IMR-90 (cell line): ENCODE results near the gene PALLD. TPM values are rescaled to one million over a fixed set of nuclear protein-coding genes. Genes with fewer than 3 reads are reported as not detected.
A peak's percentile ranks its signal among the peaks of the same experiment; 100 is the strongest.

ENCODE experiments used
- ATAC-seq: fragments of 200-7000 bp; cut with Tn5 transposase; 2 replicates; pipeline ENCODE4 v1.9.1; 2020; ENCODE audit warnings: low read depth, mild to moderate bottlenecking, moderate library complexity
- BruUV-seq: library from RNA; stranded (reverse); fragments of 400-500 nt; replicated peaks from 2 replicates; lab custom pipeline; 2021; lab: Mats Ljungman, UMichigan
- CTCF ChIA-PET: fragments of 300-600 bp; formaldehyde crosslinking; extraction: SDS; loops from one replicate; lab custom pipeline; 2021; ENCODE audit warnings: antibody characterized with exemption; lab: Yijun Ruan, JAX
- POLR2A ChIA-PET: fragments of 300-600 bp; sonication (Branson Sonifier 250); formaldehyde crosslinking; loops from one replicate; lab custom pipeline; 2022; ENCODE audit warnings: antibody characterized with exemption; ENCODE audit not compliant: unreplicated experiment; lab: Charles Lee
- DNase-seq: peaks from one replicate; pipeline ENCODE4 v3.0.0; 2013
- H2AFZ ChIP-seq: replicated peaks from 2 replicates; pipeline ENCODE3; 2013; ENCODE audit warnings: low read length, mild to moderate bottlenecking; ENCODE audit not compliant: poor library complexity
- H2AK5ac ChIP-seq: 2 replicates; pipeline ENCODE4 v1.6.1; 2013; ENCODE audit warnings: low read depth, low read length, inconsistent platforms
- H2AK9ac ChIP-seq: replicated peaks from 2 replicates; pipeline ENCODE3; 2013; ENCODE audit warnings: mild to moderate bottlenecking, low read depth, low read length, moderate library complexity; ENCODE audit not compliant: poor library complexity
- H2BK120ac ChIP-seq: 2 replicates; pipeline ENCODE4 v1.6.1; 2013; ENCODE audit warnings: low read depth, low read length, inconsistent platforms
- H2BK15ac ChIP-seq: 3 replicates; pipeline ENCODE4 v1.6.1; 2013; ENCODE audit warnings: low read depth, low read length, inconsistent platforms
- H2BK20ac ChIP-seq: 2 replicates; pipeline ENCODE4 v1.6.1; 2013; ENCODE audit warnings: low read depth, mild to moderate bottlenecking, inconsistent platforms, low read length, moderate library complexity
- H2BK5ac ChIP-seq: 2 replicates; pipeline ENCODE4 v1.6.1; 2013; ENCODE audit warnings: mild to moderate bottlenecking, low read depth, low read length, inconsistent platforms; ENCODE audit not compliant: poor library complexity, severe bottlenecking
- H3K14ac ChIP-seq: replicated peaks from 2 replicates; pipeline ENCODE4 v1.6.1; 2013; ENCODE audit warnings: low read depth, low read length, inconsistent platforms
- H3K18ac ChIP-seq: 2 replicates; pipeline ENCODE4 v1.6.1; 2013; ENCODE audit warnings: low read depth, low read length, control low read depth
- H3K23ac ChIP-seq: 2 replicates; pipeline ENCODE4 v1.6.1; 2013; ENCODE audit warnings: low read depth, low read length, inconsistent platforms
- H3K27ac ChIP-seq: 2 replicates; pipeline ENCODE4 v1.5.1; 2013; ENCODE audit warnings: mild to moderate bottlenecking, control low read depth, low read length; ENCODE audit not compliant: insufficient read depth
- H3K27me3 ChIP-seq: 2 replicates; pipeline ENCODE4 v1.6.1; 2013; ENCODE audit warnings: low read length; ENCODE audit not compliant: control insufficient read depth, insufficient read depth
- H3K36me3 ChIP-seq: 2 replicates; pipeline ENCODE4 v1.6.1; 2013; ENCODE audit warnings: low read length, mixed read lengths; ENCODE audit not compliant: control insufficient read depth, insufficient read depth
- H3K4ac ChIP-seq: 2 replicates; pipeline ENCODE4 v1.6.1; 2013; ENCODE audit warnings: low read depth, low read length, inconsistent platforms
- H3K4me1 ChIP-seq: 2 replicates; pipeline ENCODE4 v1.6.1; 2013; ENCODE audit warnings: low read length, mixed read lengths; ENCODE audit not compliant: control insufficient read depth, insufficient read depth
- H3K4me2 ChIP-seq: 2 replicates; pipeline ENCODE4 v1.6.1; 2013; ENCODE audit warnings: low read depth, mild to moderate bottlenecking, control low read depth, low read length, moderate library complexity
- H3K4me3 ChIP-seq: 2 replicates; pipeline ENCODE4 v1.5.1; 2013; ENCODE audit warnings: low read depth, mild to moderate bottlenecking, control low read depth, low read length, moderate library complexity; ENCODE audit not compliant: insufficient read depth
- H3K56ac ChIP-seq: 2 replicates; pipeline ENCODE4 v1.6.1; 2013; ENCODE audit warnings: low read length, inconsistent platforms; ENCODE audit not compliant: insufficient read depth; ENCODE audit errors: extremely low read depth
- H3K79me1 ChIP-seq, 2 experiments: 2 replicates each; pipeline ENCODE4 v1.6.1; 2013; ENCODE audit warnings: low read length in 2 of 2, inconsistent platforms in 1 of 2, low read depth in 1 of 2
- H3K9ac ChIP-seq: 2 replicates; pipeline ENCODE4 v1.6.1; 2013; ENCODE audit warnings: low read depth, low read length, control low read depth
- H3K9me1 ChIP-seq: 2 replicates; pipeline ENCODE4 v1.6.1; 2013; ENCODE audit warnings: low read length, inconsistent platforms; ENCODE audit not compliant: insufficient read depth
- H3K9me3 ChIP-seq: 2 replicates; pipeline ENCODE4 v1.6.1; 2013; ENCODE audit warnings: low read length; ENCODE audit not compliant: control insufficient read depth, insufficient read depth
- H4K20me1 ChIP-seq: 2 replicates; pipeline ENCODE4 v1.6.1; 2013; ENCODE audit warnings: low read length, inconsistent platforms; ENCODE audit not compliant: insufficient read depth
- H4K5ac ChIP-seq: 2 replicates; pipeline ENCODE4 v1.6.1; 2013; ENCODE audit warnings: mild to moderate bottlenecking, low read depth, low read length, control low read depth
- H4K8ac ChIP-seq, 2 experiments: 2 replicates each; pipeline ENCODE4 v1.6.1; 2013; ENCODE audit warnings: low read depth in 2 of 2, low read length in 2 of 2, control low read depth in 1 of 2, inconsistent platforms in 1 of 2
- H4K91ac ChIP-seq: 2 replicates; pipeline ENCODE4 v1.6.1; 2013; ENCODE audit warnings: low read depth, low read length, inconsistent platforms; ENCODE audit not compliant: insufficient read depth
- CEBPB ChIP-seq: IDR thresholded peaks from 2 replicates; pipeline ENCODE4 v1.6.1; 2012; ENCODE audit warnings: low read depth, low read length, improper control_type of control experiment
- CTCF ChIP-seq: conservative IDR thresholded peaks from 2 replicates; pipeline ENCODE4 v1.5.1; 2012; ENCODE audit warnings: mild to moderate bottlenecking, low read depth, low read length, improper control_type of control experiment
- MAFK ChIP-seq: IDR thresholded peaks from 2 replicates; pipeline ENCODE4 v1.6.1; 2012; ENCODE audit warnings: low read depth, low read length, improper control_type of control experiment
- MAZ ChIP-seq: IDR thresholded peaks from 2 replicates; pipeline ENCODE4 v1.6.1; 2012; ENCODE audit warnings: low read depth, mild to moderate bottlenecking, low read length, improper control_type of control experiment, moderate library complexity, borderline replicate concordance
- MXI1 ChIP-seq: IDR thresholded peaks from 2 replicates; pipeline ENCODE4 v1.6.1; 2012; ENCODE audit warnings: low read depth, mild to moderate bottlenecking, low read length, moderate library complexity, borderline replicate concordance
- SMC3 ChIP-seq: fragments of 150-350 bp; IDR thresholded peaks from 2 replicates; pipeline ENCODE4 v1.6.1; 2016; ENCODE audit warnings: low read depth, mild to moderate bottlenecking, antibody characterized with exemption, low read length, moderate library complexity
- USF2 ChIP-seq: fragments of 150-350 bp; IDR thresholded peaks from 2 replicates; pipeline ENCODE4 v1.6.1; 2017; ENCODE audit warnings: mild to moderate bottlenecking, antibody characterized with exemption, low read length, low read depth
- WGBS, 2 experiments: methylation state at CpG; one replicate each; pipeline versions ENCODE4 v1.1.5 to v1.1.7; 2013; ENCODE audit warnings: missing lambda C conversion rate in 2 of 2; ENCODE audit not compliant: insufficient read length in 1 of 2; ENCODE audit errors: extremely low coverage in 2 of 2; 5-methylcytosine and 5-hydroxymethylcytosine counted together
- dilution Hi-C: fragments of 300-500 bp; cut with HindIII; formaldehyde crosslinking; loops from one replicate; pipeline ENCODE4 v1.14.3; 2018; ENCODE audit warnings: low sequenced_read_pairs; ENCODE audit not compliant: unreplicated experiment
- in situ Hi-C: fragments of 300-500 bp; cut with MboI; formaldehyde crosslinking; loops from 3 replicates; pipeline ENCODE4 v1.14.3; 2019; ENCODE audit warnings: low sequenced_read_pairs, inconsistent platforms, mixed read lengths
- intact Hi-C: fragments of 100-400 bp; cut with micrococcal nuclease; formaldehyde crosslinking; loops from 2 replicates; pipeline ENCODE4 v1.10.0; 2022
- polyA plus RNA-seq, 3 experiments: library from polyadenylated mRNA; depleted of rRNA; stranded (reverse); fragments of >200 nt; gene quantifications; 2 replicates each; pipeline ENCODE4 v1.2.3, GENCODE V29; 2012; ENCODE audit warnings: low replicate concordance in 1 of 3
- total RNA-seq: library from RNA; depleted of rRNA; stranded (reverse); fragments of >200 nt; gene quantifications from 2 replicates; pipeline ENCODE4 v1.2.3, GENCODE V29; 2012

The PALLD gene
- total and polyA plus RNA-seq, 2 of the 4 experiments (the other 2 are of a cell fraction), result 91.0 to 91.9 TPM

GRCh38 chr4:168647646-168648375, 151.0 kb downstream of the PALLD start (continued):
- TF ChIP-seq MAZ, result no peak

- WGBS, 2 experiments, result no CpG with 5 or more reads among the region's 3 CpGs
- Histone ChIP-seq H4K20me1 (no peaks in the 10 kb centered on the region), H3K9me1 (peaks cover 4% of the 10 kb centered on the region; the same call in 1 of the 2 replicates), H4K5ac (no peak overlapping the region), H3K9ac (no peak overlapping the region), H4K8ac (no peak overlapping the region), H2AK5ac (no peak overlapping the region), H2AK9ac (no peak overlapping the region), H3K14ac (no peak overlapping the region), H3K4ac (no peak overlapping the region), H3K27ac (no peak overlapping the region), H3K4me1 (no peaks in the 10 kb centered on the region), H3K18ac (no peak overlapping the region; the same call in 1 of the 2 replicates), H2BK5ac (no peak overlapping the region), H3K36me3 (no peaks in the 10 kb centered on the region), H3K4me2 (no peak overlapping the region), H3K56ac (no peak overlapping the region), H3K27me3 (no peaks in the 10 kb centered on the region), H3K9me3 (no peaks in the 10 kb centered on the region), H2AFZ (no peak overlapping the region), H4K91ac (no peak overlapping the region), H3K79me1 (no peaks in the 10 kb centered on the region), H2BK15ac (no peak overlapping the region), H2BK120ac (no peak overlapping the region), H3K4me3 (no peak overlapping the region), H2BK20ac (no peak overlapping the region), H3K23ac (no peak overlapping the region)
- ChIA-PET CTCF (interaction anchor here (0.5 kb wide), 1 partner anchor 13 kb away, joined by 3 read pairs; no protein-coding TSS in a partner anchor), POLR2A (no interaction called here)
- no peak for ATAC-seq
- no peak for TF ChIP-seq CTCF
- TF ChIP-seq MAFK, result no peak
- TF ChIP-seq USF2, result no peak
- TF ChIP-seq MAZ, result no peak
- no peak for TF ChIP-seq SMC3
- peak; percentile 52; the same call in 1 of the 2 replicates for TF ChIP-seq CEBPB
- no peak for TF ChIP-seq MXI1
- intact Hi-C loops, result no loop called here
- dilution Hi-C loops, result no loop called here
- no peak for DNase-seq
- in situ Hi-C loops, result no loop called here
- BruUV-seq, result no TSS peak
These were observed 151.6 kb downstream of the PALLD start for GRCh38 chr4:168648494-168648893.
